T-helper 2 cell (primary cell): ENCODE data around the gene ISG20L2.

Experiments
- DNase-seq, 5 experiments: peaks; one replicate each; pipeline versions ENCODE4 v3.0.0 to v3.0.0-alpha.2; 2012 to 2022

ISG20L2 gene

DNA sequence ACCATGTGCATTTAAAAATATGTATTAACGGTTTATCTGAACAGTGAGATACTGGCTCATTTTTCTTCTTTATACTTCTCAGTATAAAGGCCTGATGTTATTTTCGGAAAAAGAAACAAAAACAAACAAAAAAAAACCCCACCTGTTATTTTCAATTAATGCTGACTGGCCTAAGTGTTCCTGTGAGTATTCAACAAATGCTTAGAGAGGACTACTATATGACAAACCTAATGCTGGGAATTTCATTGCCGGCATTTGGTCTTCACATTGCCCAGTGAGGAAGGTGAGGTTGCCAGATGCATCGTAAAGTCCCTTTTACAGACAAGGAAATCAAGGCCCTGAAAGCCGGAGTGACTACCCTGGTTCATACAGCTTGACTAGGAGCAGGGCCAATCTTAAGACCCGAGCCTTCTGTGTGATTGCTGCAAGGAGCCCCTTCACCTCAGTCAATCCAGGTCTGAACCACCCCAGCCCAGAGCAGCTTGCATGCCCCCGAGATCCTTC lies 11.7 kb upstream of the ISG20L2 start:
- DNase-seq = no peak

DNA sequence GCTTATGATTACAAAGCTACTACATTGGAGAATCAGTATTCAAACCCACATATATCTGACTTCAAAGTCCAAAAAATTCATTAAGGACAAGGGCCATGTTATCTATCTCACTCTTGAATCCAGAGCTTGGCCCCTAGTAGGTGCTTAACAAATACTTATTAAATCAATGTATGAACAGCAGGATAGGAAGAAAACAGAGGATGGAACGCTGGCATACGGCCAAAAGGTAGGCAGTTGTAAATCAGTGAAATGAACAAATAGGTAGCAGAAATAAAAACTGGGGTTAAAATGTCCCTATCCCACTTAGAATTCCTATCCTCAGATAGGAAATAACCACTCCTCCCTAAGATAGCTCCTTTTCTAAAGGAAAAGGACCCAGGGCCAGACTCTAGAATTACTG lies 10.3 kb upstream of the ISG20L2 start:
- DNase-seq = no peak

DNA sequence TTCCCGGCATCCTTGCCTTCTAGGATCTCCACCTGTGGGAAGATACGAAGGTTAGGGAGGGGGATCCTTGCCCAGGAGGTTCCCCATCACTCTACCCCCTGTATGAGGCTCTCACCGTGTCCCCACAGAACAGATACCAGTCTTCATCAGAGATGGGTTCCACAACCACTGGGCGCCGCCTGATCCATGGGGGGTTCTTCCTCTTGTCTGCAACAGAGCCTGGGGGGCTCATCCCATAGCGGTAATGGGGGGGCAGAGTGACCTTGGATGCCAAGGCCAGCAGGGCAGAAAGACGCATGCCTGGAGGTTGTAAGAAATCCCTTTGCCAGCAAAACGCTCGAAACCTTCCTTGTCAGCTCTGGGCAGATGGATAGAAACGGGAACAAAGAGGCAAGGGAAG lies 9.8 kb upstream of the ISG20L2 start:
- DNase-seq = no peak

DNA sequence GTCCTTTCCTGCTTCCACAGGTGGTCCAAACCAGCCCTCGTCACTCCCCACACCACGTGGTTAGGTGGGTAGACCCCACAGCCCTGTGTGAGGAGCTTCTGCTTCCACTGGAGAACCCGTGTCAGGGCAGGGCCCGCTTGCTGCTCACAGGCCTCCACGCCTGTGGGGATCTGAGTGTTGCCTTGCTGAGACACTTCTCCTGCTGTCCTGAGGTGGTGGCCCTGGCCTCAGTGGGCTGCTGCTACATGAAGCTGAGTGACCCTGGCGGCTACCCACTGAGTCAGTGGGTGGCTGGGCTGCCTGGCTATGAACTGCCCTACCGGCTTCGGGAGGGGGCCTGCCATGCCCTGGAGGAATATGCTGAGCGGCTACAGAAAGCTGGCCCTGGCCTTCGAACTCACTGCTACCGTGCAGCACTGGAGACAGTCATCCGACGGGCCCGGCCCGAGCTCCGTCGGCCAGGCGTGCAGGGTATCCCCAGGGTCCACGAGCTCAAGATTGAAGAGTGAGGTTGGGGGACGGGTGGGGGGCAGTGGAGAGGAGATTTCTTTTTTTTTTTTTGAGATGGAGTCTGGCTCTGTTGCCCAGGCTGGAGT lies 5.5 kb upstream of the ISG20L2 start:
- DNase-seq = no peak

DNA sequence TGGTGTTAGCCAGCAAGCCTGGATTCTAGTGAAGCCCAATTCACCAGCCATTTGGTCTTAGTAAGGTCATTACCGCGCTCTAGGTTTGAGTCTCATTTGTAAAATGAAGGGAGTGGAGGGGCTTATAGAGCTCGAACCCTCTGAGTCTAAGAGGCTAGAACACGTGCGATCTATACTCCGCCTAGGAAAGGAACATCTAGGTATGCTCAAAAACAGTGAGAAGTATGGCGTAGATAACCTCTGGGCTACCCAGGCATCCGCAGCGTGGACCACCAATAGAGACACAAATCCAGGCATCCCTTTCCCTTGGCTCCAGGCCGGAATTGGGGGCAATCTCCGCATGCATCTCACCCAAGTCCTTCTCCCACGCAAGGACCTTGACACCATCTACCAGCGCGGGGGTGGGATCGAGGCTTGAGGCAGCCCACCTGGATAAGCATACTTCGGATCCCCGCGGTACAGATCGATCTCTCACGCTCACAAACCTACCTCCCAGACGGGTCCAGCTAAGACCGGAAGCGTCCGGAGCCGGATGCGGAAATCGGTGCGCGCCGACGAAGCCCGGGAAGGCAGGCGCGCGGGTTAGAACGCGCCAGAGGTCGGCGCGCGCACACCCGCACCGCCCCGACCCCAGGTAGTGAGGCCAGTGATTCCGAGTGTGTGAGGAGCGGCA lies 504 bp downstream of the ISG20L2 start, which contains the start of gene METTL25B:
TSS of gene METTL25B (plus strand) at position 544 of the 673 bp plus-strand sequence. CDS start 636 bp downstream, outside the sequence.
- peak in 4 of 5 experiments; percentile 47 to 91 (median 66) for DNase-seq

DNA sequence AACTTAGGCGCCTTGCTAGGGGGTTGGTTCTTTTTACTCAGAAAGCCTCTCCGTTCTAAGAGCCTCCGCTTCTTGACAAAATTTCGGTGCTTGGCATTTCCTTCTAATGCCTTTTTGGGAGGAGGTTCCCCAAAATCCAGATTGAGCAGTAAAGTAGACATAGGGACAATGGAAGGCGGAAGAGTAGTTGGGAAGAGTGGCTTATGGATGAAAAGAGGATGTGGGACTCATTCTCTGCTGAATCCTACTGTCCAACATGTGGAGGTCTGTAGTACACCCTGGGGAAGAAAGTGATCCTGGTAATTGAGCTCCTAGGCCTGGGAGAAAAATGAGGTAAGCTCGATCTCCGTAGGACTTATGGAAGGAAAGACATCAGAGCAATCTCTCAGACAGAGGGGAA lies 1.1 kb downstream of the ISG20L2 start:
- no peak for DNase-seq

DNA sequence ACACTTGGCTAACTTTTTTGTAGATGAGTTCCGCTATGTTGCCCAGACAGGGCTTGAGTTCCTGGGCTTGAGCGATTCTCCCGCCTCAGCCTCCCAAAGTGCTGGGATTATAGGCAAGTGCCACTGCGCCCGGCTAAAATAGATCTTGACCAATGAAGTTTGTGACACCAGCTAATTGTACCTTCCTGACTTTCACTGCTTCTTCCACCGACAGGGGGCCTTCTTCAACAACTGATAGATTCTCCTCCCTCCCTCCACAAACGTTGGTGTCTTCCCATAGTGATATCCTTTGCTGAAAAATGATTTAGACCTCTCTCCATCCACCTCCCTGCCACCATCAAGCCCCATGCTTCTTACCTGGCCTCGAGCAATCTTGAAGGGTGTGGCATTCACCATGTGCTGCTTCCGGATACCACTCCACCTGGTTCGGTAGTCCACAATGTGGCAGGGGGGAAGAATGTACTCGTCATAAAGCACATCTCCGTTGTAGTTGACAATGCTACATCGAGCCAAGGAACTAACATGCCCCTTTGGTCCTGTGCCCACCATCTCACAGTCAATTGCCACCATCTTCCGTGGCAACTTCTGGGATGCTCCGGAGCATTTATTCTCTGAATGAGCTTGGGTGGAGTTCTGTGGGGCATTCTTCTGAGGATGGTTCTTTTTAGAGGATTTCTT lies 1.9 kb downstream of the ISG20L2 start:
- peak in 2 of 5 experiments; percentile 30 to 66 for DNase-seq

DNA sequence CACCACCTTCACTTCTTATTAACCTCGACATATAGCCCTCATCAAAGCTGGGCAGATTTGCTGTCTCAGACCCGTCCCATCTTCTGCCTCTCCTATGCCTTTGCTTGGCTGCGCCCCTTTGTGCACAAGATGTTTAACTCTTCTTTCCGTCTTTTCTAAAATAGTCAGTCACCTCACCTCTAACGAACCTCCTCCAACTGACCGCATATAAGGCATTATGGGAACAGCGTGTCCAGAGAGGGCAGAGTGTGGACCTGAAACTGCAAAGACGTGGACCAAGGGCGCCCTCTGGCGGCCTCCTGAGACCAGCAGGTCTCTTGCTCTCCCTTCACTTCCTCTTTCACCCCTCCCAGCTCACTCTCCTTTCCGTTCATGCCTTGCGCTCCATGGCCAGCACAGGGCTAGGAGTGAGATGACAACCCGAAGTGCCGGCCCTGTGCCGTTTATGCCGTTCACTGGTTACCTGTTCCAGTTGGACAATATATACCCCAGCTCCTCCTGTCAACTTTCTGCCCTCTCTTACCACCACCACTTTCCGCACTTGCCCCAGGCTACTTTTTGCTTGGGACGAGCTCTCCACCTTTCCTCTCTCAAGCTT lies 2.8 kb downstream of the ISG20L2 start:
- peak; percentile 62 to 77 (median 67) for DNase-seq

DNA sequence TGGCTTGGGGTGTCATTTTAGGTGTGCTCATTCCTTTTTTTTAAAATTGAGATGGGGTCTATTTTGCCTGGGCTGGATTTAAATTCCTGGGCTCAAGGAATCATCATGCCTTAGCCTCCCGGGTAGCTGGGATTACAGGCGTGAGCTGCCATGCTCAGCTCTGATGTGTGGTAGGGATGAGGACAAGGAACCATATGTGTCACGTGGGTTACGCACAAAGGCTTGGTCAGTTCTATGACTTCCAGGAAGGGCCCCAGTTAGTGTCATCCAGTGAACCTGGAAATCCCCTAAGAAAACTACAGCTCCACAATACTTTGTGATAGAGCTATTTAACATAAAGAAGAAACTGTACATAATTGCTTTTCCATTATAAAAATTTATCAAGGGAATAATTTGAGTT lies 7.0 kb downstream of the ISG20L2 start:
- DNase-seq = peak in 1 of 5 experiments; percentile 26

DNA sequence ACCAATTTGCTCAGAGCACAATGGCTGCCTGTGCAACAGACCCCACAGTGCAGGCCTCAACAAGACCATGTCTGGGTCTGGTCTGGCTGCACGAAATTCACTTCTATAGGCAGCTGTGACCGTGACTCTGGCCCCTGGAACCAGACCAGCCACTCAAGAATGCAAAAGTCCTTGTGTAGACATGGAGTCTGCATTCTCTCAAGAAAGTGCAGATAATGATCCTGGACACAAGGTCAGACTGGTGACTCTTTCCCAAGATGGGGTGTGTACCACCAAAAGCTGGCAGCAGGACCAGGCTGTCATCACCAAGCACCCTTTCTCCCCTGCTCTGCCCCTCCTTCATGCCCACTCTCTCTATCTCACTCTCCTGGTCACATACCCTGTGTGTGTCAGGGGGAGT lies 7.4 kb downstream of the ISG20L2 start:
- no peak for DNase-seq

DNA sequence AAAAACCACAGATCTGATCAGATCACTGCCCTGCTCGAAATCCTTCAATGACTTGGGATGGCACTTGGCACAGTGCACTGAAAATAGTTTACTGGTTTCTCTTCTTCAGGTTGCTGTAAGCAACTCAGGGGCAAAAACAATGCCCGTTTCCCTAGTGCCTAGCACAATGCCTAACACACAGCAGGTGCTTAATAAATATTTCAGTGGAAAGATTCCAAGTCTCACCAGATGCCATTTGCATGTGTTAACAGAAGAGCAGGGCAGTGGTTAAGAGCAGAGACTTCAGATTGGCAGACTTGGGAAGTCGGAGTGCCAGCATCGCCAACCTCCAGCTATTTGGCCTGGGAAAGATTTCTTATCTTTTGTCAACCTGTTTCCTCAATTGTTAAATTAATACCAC lies 11.2 kb downstream of the ISG20L2 start:
- no peak for DNase-seq

DNA sequence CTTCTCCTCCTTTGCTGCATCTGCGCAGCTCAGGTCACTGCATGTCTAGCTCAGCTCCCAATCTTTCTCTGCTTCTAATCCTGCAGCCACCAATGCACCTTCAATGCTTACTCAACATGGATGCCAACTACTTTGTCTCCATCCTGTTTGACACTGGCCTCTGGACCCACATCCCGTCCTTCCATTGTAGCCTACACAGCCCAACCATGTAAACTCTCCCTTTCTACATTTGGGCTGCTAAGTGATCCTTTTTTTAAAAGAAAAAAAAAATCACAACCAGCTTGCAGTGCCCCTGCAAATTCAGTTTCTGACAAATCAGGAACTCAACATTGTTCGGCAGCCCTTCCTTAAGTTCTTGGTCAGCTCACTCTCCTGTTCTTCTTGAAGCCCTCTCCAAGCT lies 13.7 kb downstream of the ISG20L2 start:
- no peak for DNase-seq

DNA sequence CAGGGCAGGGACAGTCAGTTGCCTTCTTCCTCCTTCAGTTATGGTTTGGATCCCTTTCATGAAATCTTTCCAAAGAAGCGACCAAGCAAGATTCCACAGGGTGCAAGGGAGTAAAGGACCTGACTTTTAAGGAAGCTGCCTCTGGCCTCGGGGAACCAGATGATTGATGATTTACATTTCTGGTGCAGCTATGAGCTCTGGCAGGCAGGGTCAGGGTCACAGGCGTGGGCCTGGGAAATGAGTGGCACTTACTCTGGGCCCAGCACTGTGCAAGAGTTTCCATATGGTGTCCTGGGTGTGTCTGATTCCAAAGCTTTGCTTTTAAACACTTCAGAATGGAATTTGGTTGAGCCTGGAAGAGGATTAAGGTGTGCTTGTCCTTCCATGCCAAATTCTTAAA lies 15.9 kb downstream of the ISG20L2 start:
- no peak for DNase-seq

DNA sequence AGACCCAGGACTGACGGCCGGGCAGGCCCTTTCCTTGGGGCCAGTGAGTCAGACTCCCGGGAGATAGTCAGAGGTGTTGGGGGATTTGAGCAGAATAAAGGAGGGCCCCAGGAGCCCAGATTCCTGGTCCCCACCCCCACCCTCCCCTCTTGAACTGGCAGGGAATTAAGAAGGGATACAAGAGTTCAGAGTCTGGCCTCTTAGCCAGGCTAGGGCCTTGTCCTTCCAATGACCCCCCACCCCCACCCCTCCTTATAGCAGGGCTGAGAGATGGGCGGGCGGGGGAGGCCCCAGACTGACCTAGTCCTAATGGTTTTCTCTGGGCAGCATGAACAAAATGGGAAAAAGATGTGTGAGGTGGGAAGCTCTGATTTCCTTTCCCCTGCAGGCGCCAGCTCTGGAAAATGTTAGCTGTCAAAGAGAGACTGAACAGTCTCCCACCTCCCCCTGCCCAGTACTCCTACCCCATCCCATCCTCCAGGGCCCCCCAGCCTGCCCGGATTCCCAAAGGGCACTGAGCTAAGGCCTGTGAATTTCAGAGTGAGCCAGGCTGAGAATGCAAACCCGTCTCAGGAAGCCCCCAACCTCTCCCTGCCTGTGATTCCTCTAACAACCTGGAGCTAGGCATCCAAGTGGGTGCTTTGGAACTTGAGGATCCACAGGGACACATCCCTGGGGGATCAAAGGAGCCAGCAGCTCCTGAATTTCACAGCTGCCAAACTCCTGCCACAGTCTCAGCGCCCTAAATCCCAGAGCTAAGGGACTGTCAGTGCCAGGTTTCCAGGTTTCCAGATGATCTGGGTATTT lies 17.4 kb downstream of the ISG20L2 start:
- DNase-seq = no peak

DNA sequence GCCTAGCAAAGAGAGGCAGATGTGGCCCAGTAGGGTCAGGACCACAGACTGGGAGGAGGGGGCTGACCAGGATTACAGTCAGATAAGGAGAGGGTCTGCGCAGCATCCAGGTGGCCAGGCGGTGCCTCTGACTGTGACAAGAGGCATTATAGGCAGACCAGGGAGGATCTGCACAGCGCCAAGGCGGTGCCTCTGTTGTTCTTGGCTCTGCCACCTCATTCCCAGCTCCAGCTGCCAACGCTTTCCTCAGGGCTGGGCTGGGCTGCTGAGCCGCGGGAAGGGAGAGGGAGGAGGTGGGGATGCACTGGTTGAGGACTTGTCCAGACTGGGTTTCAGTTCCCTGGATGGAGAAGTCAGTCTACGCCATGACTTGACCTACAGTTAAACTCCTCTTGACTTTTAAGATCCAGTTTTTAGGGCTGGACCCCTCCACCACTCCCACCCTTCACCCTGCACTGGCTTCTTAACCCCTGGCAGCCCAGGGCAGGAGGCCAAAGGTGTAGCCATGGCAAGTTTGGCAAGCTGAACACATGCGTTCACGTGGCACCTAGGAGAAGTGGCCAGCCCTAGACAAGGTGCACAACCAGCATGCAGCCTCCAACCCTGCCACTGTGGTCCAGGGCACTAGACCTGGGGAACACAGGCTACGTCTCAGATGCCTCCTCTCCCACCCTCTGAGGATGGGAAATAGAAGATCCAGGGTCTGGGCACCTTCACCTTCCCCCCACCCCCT lies 18.6 kb downstream of the ISG20L2 start:
- DNase-seq = no peak

DNA sequence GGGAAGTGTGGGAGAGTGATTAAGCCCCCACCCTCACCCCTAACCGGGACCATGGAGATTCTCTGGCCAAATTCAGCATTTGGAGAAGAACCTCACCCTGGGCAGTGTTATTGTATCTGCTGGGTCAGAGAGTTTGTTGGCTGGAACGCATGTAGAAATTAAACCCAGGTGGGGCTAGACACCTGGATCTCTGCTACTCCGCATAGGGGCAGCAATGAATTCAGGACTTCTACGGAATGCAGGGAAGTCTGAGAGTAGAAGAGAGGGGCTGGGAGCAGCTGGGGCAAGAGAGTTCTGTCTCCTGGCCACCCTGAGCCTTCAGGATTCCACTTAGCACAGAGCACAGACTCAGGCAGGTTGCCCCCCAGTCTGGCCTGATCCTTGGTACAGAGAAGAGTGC lies 19.5 kb downstream of the ISG20L2 start:
- DNase-seq = no peak

DNA sequence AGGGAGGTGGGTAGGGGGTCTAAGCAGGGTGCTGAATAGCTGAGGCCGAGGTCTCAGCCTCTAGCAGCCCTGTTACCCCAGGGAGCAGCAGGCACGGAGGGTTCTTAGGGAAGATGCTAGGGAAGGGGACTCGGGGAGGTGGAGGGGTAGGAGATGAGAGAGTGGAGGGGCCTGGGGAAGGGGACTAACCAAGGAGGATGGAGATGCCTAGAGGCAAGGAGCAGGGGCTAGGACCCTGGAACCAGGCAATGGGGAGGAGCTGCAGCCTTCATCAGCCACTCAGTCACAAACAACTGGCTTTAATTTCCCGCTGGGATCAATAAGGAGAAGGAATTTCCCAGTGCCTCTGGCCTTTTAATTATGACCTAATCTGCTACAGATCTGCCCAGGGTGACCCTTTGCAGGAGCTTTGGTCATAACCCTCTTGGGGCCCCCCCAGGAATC lies 20.3 kb downstream of the ISG20L2 start:
- DNase-seq = no peak

DNA sequence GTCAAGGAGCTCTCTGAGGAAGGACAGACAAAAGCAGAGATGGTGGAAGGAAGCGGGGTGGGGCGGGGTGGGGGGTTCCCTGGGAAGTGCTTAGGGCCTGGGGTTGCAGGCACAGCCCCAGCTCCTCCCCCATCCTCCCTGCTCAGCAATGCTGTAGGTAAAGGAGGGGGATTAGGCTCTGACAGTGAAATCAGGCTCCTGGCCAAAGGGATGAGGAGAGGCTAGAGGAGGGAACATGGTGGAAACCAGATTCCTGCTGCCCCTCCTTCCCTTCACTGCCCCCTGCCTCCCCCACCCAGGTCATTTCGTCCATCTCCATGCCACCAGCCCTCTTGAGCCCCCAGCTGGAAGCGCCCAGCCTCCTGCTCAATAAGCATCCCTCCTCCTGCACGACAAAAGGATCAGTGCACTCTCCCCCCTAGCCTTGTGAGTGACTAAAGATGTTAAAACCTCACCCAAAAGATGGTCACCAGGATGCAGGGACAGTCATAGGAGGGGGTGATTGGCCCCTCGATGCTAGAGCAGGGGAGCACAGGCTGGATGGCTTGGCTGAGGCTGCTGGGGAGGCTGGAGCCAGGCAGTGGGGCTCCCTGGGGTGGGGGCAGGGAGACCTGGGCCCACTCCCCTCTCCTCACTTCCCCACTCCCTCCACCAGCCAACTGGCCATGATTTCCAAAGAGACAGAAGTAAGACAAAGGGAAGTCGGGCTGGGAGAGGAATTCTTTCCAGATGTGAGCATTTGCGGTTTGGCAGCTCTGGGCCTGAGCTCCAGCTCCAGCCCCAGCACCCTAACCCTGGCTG lies 20.9 kb downstream of the ISG20L2 start:
- no peak for DNase-seq

DNA sequence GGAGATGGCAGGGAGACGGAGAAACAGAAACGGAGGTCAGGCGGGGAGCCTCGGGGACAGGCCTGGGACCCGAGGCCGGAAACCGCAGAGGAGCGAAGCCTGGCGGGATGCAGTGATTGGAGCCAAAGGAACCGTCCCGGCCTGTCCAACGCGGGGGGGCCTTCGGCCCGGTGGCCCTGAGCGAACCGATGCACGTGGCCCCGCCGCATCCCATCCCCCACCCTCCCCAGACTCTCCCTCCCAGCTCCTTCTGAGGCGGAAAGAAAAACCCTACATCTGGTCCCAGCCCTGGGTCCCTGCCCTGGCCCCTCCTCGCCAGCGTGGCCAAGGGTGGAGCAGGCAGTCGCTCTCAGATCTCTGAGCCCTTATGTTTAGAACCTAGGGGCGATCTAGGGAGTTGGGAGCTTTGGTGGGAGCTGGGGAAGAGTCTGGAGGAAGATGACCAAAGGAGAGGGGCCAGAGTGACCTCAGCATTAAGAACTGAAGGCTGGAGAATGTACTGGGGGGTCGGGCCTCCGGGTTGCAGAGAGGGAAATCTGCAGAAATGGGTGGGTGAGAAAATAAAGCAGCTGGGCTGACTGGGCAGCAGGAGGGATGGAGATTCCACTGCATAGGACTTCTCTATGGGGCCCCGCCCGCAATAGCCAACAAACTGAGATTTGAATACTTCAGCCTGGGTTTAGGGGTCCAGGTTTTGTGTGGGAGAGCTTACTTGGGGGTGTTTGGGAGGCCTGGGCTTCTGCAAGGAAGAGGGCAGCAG lies 21.7 kb downstream of the ISG20L2 start:
- DNase-seq = no peak
